Peyer's patch (tissue), 4 donors: Measurements from ENCODE around the gene PKNOX2.

ENCODE experiments used
- CTCF ChIP-seq, 6 experiments: fragments of 450-650 bp in 4 of 6; fragments of 200-600 bp in 2 of 6; sonication (generic) in 1 of 6; IDR thresholded peaks; one replicate each; pipeline ENCODE4 v1.5.1; 2017 to 2019; ENCODE audit warnings: antibody characterized with exemption in 6 of 6, mild to moderate bottlenecking in 3 of 6, moderate library complexity in 1 of 6
- POLR2A ChIP-seq, 2 donors: fragments of 450-650 bp; IDR thresholded peaks; one replicate each; pipeline ENCODE4 v1.5.1; 2017; ENCODE audit warnings: antibody characterized with exemption in 2 of 2, mild to moderate bottlenecking in 2 of 2, moderate library complexity in 2 of 2

GRCh38 chr11:125280646-125281045 is 116.1 kb downstream of the PKNOX2 start:
- no peak for TF ChIP-seq CTCF (IDR thresholded peaks at IDR 0.05)
- TF ChIP-seq POLR2A (IDR thresholded peaks at IDR 0.05) = no peak
